Omental fat pad (tissue), 4 donors: Measurements from ENCODE around the gene RIN3. TPM values are rescaled to one million over a fixed set of nuclear protein-coding genes. Genes with fewer than 3 reads are reported as not detected.

ENCODE experiments used
- ATAC-seq: fragments of 150-250 bp; one replicate; pipeline ENCODE4 v1.9.1; 2016; ENCODE audit warnings: mild to moderate bottlenecking, moderate library complexity; ENCODE audit not compliant: low FRiP score
- DNase-seq: peaks from one replicate; pipeline ENCODE4 v3.0.0-alpha.2; 2019; ENCODE audit warnings: low spot score
- total RNA-seq, 4 donors: library from RNA; depleted of rRNA; stranded (reverse); fragments of >200 nt; gene quantifications; one replicate each; pipeline ENCODE4 v1.1.0, GENCODE V29; 2016
- TF ChIP-seq, protein P1 (sequence below), 3 donors: fragments of 450-650 bp; IDR thresholded peaks; one replicate each; pipeline ENCODE4 v1.5.1; 2016 to 2017; ENCODE audit warnings: antibody characterized with exemption in 3 of 3, mild to moderate bottlenecking in 3 of 3, moderate library complexity in 2 of 3

Gene RIN3
- total RNA-seq, 4 donors from 2014 or later: 11.6 to 36.3 (median 20.2) TPM

DNA sequence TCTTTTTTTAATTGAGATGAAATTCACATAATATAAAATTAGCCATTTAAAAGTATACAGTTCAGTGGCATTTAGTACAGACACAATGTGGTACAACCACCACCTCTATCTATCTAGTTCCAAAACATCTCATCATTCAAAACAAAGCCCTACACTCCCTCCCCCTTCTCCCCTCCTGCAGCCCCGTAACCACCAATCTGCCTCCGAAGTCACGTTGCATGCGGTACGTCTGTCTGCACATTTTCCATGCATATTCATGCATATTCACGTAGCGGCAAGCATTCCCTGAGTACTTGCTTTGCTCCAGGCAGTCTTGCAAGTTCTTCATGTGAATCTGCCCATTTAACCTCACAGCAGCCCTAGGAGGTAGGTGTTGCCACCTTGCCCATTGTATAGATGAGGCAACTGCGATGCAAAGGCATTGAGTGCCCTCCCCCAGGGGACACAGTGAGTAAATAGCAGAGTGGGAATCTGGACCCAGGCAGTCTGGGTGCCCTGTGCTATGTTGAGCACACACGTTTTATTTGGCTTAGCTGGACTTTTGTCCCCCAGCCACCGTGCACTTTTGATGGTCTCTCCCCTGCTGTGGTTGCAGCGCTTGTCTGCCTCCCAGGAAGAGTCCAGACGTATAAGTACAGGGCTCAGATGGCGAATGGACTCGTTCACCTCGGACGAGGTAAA lies 43.4 kb downstream of the RIN3 start:
- TF ChIP-seq, protein P1, sequence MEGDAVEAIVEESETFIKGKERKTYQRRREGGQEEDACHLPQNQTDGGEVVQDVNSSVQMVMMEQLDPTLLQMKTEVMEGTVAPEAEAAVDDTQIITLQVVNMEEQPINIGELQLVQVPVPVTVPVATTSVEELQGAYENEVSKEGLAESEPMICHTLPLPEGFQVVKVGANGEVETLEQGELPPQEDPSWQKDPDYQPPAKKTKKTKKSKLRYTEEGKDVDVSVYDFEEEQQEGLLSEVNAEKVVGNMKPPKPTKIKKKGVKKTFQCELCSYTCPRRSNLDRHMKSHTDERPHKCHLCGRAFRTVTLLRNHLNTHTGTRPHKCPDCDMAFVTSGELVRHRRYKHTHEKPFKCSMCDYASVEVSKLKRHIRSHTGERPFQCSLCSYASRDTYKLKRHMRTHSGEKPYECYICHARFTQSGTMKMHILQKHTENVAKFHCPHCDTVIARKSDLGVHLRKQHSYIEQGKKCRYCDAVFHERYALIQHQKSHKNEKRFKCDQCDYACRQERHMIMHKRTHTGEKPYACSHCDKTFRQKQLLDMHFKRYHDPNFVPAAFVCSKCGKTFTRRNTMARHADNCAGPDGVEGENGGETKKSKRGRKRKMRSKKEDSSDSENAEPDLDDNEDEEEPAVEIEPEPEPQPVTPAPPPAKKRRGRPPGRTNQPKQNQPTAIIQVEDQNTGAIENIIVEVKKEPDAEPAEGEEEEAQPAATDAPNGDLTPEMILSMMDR (IDR thresholded peaks at IDR 0.05): no peak
- ATAC-seq: no peak
- DNase-seq: no peak

DNA sequence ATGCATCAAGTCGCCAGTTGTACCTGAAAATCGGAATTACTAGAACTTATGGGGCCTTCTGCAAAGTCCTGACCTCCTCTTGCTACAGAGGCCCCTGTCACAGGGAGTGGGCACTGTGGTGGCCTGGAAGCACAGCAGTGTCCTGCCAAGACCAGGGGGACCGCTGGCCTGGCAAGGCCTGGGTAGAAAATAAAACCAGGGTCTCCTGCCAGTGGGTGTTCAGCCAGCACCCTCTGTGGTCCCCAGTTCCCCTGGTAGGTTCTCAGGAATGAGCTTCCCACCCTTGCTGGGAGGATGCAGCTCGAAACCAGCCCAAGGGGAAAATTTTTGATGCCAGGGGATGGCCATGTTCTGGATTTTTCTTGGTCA lies 43.9 kb downstream of the RIN3 start:
- TF ChIP-seq, protein P1 (IDR thresholded peaks at IDR 0.05): no peak
- DNase-seq: no peak
- ATAC-seq: no peak

DNA sequence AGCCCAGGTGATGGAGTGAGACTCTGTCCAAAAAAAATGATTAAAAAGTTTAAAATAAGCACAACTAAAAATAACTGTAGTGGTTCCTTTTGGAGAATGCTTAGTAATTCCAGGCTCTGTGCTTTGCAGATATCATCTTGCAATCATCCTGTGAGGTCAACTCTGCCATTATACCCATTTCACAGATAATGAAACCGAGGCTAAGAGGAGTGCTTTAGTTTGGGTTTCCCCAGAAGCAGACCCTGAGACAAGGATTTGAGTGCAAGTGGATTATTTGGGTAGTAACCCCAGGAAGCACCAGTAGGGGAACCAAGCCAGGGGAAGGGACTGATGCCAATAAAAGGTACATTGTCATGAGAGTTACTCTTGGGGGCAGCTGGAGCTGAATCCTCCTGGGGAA lies 44.7 kb downstream of the RIN3 start:
- TF ChIP-seq, protein P1 (IDR thresholded peaks at IDR 0.05): no peak
- no peak for DNase-seq
- ATAC-seq: no peak

DNA sequence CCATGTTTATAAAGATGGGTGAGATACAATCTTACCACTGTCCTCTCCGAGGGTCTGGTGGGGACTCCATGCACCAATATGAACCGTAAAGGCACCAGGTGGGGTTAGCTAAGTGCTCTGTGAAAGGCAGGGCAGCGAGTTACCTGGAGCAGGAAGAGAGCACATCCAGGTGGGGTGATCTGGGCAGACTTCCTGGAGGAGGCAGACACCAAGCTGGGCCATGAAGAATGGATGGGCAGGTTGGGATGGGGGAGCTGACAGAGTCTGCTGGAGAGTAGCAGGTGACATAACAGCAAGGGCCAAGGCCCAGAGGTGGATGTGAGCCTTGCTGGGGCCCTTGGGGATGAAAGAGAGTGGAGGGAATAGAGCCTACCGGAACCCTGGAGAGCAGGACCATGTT lies 45.9 kb downstream of the RIN3 start:
- DNase-seq (no peak), ATAC-seq (no peak)
- TF ChIP-seq, protein P1 (IDR thresholded peaks at IDR 0.05): no peak

GRCh38 chr14:92560106-92560865 lies 46.7 kb downstream of the RIN3 start:
- TF ChIP-seq, protein P1 (IDR thresholded peaks at IDR 0.05): no peak
- DNase-seq (no peak), ATAC-seq (no peak)

GRCh38 chr14:92561906-92562479 lies 48.4 kb downstream of the RIN3 start:
- TF ChIP-seq, protein P1 (IDR thresholded peaks at IDR 0.05): no peak

More at GRCh38 chr14:92561906-92562479, 48.4 kb downstream of the RIN3 start:
- ATAC-seq (no peak), DNase-seq (no peak)
